OCI-LY7 (cell line): Measurements from ENCODE around the gene LHPP. TPM values are rescaled to one million over a fixed set of nuclear protein-coding genes. Genes with fewer than 3 reads are reported as not detected.

Experiments
- BruUV-seq: library from RNA; stranded (reverse); fragments of 400-500 nt; replicated peaks from 2 replicates; lab custom pipeline; 2021; lab: Mats Ljungman, UMichigan
- CTCF ChIA-PET: fragments of 300-600 bp; sonication (Branson Sonifier 250); formaldehyde crosslinking; loops from one replicate; lab custom pipeline; 2022; ENCODE audit warnings: antibody characterized with exemption; ENCODE audit not compliant: unreplicated experiment; lab: Charles Lee
- POLR2A ChIA-PET: fragments of 300-600 bp; sonication (Branson Sonifier 250); formaldehyde crosslinking; loops from one replicate; lab custom pipeline; 2022; ENCODE audit warnings: antibody characterized with exemption; lab: Charles Lee
- DNase-seq: peaks from one replicate; pipeline ENCODE4 v3.0.0-alpha.2; 2015; ENCODE audit warnings: low spot score
- H2AFZ ChIP-seq: fragments of 200-600 bp; sonication (generic), shearing (Covaris generic); 2 replicates; pipeline ENCODE4 v1.6.1; 2014; ENCODE audit warnings: mild to moderate bottlenecking, antibody characterized with exemption, low read length, moderate library complexity
- H3K27ac ChIP-seq: fragments of 200-600 bp; sonication (generic); 2 replicates; pipeline ENCODE4 v1.5.1; 2014; ENCODE audit warnings: mixed run types, low read depth, mild to moderate bottlenecking, moderate library complexity, low read length, inconsistent platforms; ENCODE audit not compliant: poor library complexity, severe bottlenecking
- H3K36me3 ChIP-seq: fragments of 200-600 bp; sonication (generic); 2 replicates; pipeline ENCODE4 v1.6.1; 2014; ENCODE audit warnings: mild to moderate bottlenecking, antibody characterized with exemption, low read length, moderate library complexity, mixed read lengths; ENCODE audit not compliant: insufficient read depth
- H3K4me1 ChIP-seq: fragments of 200-600 bp; sonication (generic); 2 replicates; pipeline ENCODE4 v1.5.1; 2014; ENCODE audit warnings: mild to moderate bottlenecking, low read length; ENCODE audit not compliant: insufficient read depth, poor library complexity, severe bottlenecking
- H3K4me2 ChIP-seq: fragments of 200-600 bp; sonication (generic); 2 replicates; pipeline ENCODE4 v1.6.1; 2014; ENCODE audit warnings: mild to moderate bottlenecking, low read length
- H3K4me3 ChIP-seq: fragments of 200-600 bp; sonication (generic); 2 replicates; pipeline ENCODE4 v1.5.1; 2014; ENCODE audit warnings: mild to moderate bottlenecking, low read depth, low read length; ENCODE audit not compliant: poor library complexity, severe bottlenecking
- H3K79me2 ChIP-seq: fragments of 200-600 bp; sonication (generic); 2 replicates; pipeline ENCODE4 v1.6.1; 2016; ENCODE audit warnings: low read depth, mild to moderate bottlenecking, low read length, moderate library complexity, mixed read lengths; ENCODE audit not compliant: insufficient read depth
- H3K9me2 ChIP-seq: fragments of 200-600 bp; sonication (generic); 2 replicates; pipeline ENCODE4 v1.6.1; 2016; ENCODE audit warnings: mild to moderate bottlenecking, low read length, mixed read lengths; ENCODE audit not compliant: insufficient read depth
- H3K9me3 ChIP-seq: fragments of 200-600 bp; sonication (generic); 2 replicates; pipeline ENCODE4 v1.6.1; 2014; ENCODE audit warnings: mild to moderate bottlenecking, mixed run types, low read length, mixed read lengths
- H4K20me1 ChIP-seq: fragments of 200-600 bp; sonication (generic); 2 replicates; pipeline ENCODE4 v1.6.1; 2014; ENCODE audit warnings: mild to moderate bottlenecking, antibody characterized with exemption, low read length, moderate library complexity, mixed read lengths; ENCODE audit not compliant: insufficient read depth
- CTCF ChIP-seq: fragments of 200-600 bp; sonication (generic); conservative IDR thresholded peaks from 2 replicates; pipeline ENCODE4 v1.5.1; 2014; ENCODE audit warnings: mild to moderate bottlenecking, antibody characterized with exemption, low read length, moderate library complexity, mixed read lengths
- EZH2phosphoT487 ChIP-seq: fragments of 200-600 bp; sonication (generic); IDR thresholded peaks from 2 replicates; pipeline ENCODE4 v1.6.1; 2018; ENCODE audit warnings: low read depth, borderline replicate concordance, mild to moderate bottlenecking, mixed run types, antibody characterized with exemption, low read length, moderate library complexity, mixed read lengths
- intact Hi-C: fragments of 100-400 bp; cut with micrococcal nuclease; formaldehyde crosslinking; loops from one replicate; pipeline ENCODE4 v1.10.0; 2022; ENCODE audit not compliant: unreplicated experiment
- total RNA-seq, 2 experiments: library from RNA; depleted of rRNA in 1 of 2; stranded (reverse); fragments of >200 nt in 1 of 2; shearing (Covaris generic) in 1 of 2; gene quantifications; 2 replicates each; pipeline ENCODE4 v1.2.3, GENCODE V29; 2014 to 2022

Gene LHPP
- total RNA-seq, 2 experiments from 2014 or later, result 30.3 to 65.2 TPM

GRCh38 chr10:124592736-124593430 lies 131.3 kb downstream of the LHPP start:
- intact Hi-C loops, result no loop called here
- Histone ChIP-seq H3K4me3 (no peak overlapping the region), H3K4me1 (peaks cover 16% of the 10 kb centered on the region), H3K79me2 (no peaks in the 10 kb centered on the region), H3K9me2 (no peaks in the 10 kb centered on the region), H4K20me1 (no peaks in the 10 kb centered on the region), H3K4me2 (no peak overlapping the region), H3K36me3 (no peaks in the 10 kb centered on the region), H2AFZ (no peak overlapping the region), H3K27ac (no peak overlapping the region), H3K9me3 (no peaks in the 10 kb centered on the region)
- no TSS peak for BruUV-seq
- TF ChIP-seq EZH2phosphoT487 (no peak), CTCF (no peak)
- POLR2A ChIA-PET, result no interaction called here
- no peak for DNase-seq
- CTCF ChIA-PET, result no interaction called here

GRCh38 chr10:124593431-124593985 lies 131.9 kb downstream of the LHPP start:
- no TSS peak for BruUV-seq
- TF ChIP-seq CTCF (no peak), EZH2phosphoT487 (no peak)
- POLR2A ChIA-PET, result interaction anchor here (1.2 kb wide), 1 partner anchor 13 kb away, joined by 4 read pairs; no protein-coding TSS in a partner anchor
- H2AFZ ChIP-seq, result no peak overlapping the region
- CTCF ChIA-PET, result no interaction called here
- no peaks in the 10 kb centered on the region for H3K79me2 ChIP-seq
- no peaks in the 10 kb centered on the region for H4K20me1 ChIP-seq
- H3K4me2 ChIP-seq, result no peak overlapping the region
- H3K9me2 ChIP-seq, result no peaks in the 10 kb centered on the region
- DNase-seq, result no peak
- H3K27ac ChIP-seq, result no peak overlapping the region
- intact Hi-C loops, result no loop called here
- H3K4me3 ChIP-seq, result no peak overlapping the region
- H3K4me1 ChIP-seq, result peaks cover 21% of the 10 kb centered on the region
- no peaks in the 10 kb centered on the region for H3K9me3 ChIP-seq
- no peaks in the 10 kb centered on the region for H3K36me3 ChIP-seq

GRCh38 chr10:124594240-124594639 lies 132.6 kb downstream of the LHPP start:
- Histone ChIP-seq H3K79me2 (no peaks in the 10 kb centered on the region), H3K4me3 (no peak overlapping the region), H3K4me1 (peaks cover 17% of the 10 kb centered on the region), H3K4me2 (no peak overlapping the region), H4K20me1 (no peaks in the 10 kb centered on the region), H3K9me2 (no peaks in the 10 kb centered on the region), H3K9me3 (no peaks in the 10 kb centered on the region), H2AFZ (no peak overlapping the region), H3K27ac (no peak overlapping the region), H3K36me3 (no peaks in the 10 kb centered on the region)
- CTCF ChIA-PET, result no interaction called here
- POLR2A ChIA-PET, result interaction anchor here (0.6 to 1.2 kb wide), 5 partner anchors 10 to 564 kb away, joined by 3 to 4 read pairs (median 3); no protein-coding TSS in a partner anchor
- TF ChIP-seq EZH2phosphoT487, result no peak
- no peak for TF ChIP-seq CTCF
- no peak for DNase-seq
- BruUV-seq, result no TSS peak
- intact Hi-C loops, result no loop called here
